K562 (cell line): ENCODE measurements around the gene VWA3A. TPM values are rescaled to one million over a fixed set of nuclear protein-coding genes. Genes with fewer than 3 reads are reported as not detected.

Experiments used
- JUNB ChIP-seq: fragments of 450-650 bp; formaldehyde crosslinking; conservative IDR thresholded peaks from 2 replicates; pipeline ENCODE4 v1.4.0; 2020; ENCODE audit warnings: mild to moderate bottlenecking
- RBFOX2 ChIP-seq: fragments of 200-400 bp; formaldehyde crosslinking; IDR thresholded peaks from 2 replicates; pipeline ENCODE4 v1.6.1; 2017; ENCODE audit warnings: low read depth, mild to moderate bottlenecking, low read length, moderate library complexity
- SRSF7 ChIP-seq: fragments of 200-400 bp; formaldehyde crosslinking; optimal IDR thresholded peaks from 2 replicates; pipeline ENCODE3; 2017; ENCODE audit warnings: mild to moderate bottlenecking, low read depth, low read length
- TEAD4 ChIP-seq, 2 experiments: sonication (generic) in 1 of 2; formaldehyde crosslinking in 1 of 2; IDR thresholded peaks; 2 replicates each; pipeline versions ENCODE4 v1.6.1 to v1.8.0; 2012 to 2022; ENCODE audit warnings: borderline replicate concordance in 1 of 2, inconsistent platforms in 1 of 2, low read length in 1 of 2, mild to moderate bottlenecking in 1 of 2, missing genetic modification reagents in 1 of 2
- polyA plus RNA-seq, 8 experiments: library from polyadenylated mRNA; depleted of rRNA in 4 of 8; stranded (reverse) in 5 of 8; unstranded in 3 of 8; fragments of >200 nt; fragmentation: Nextera tagmentation in 2 of 8; fragmentation: Illumina TruSeq in 1 of 8; extraction: Ambion mirVana in 2 of 8; extraction: Trizol in 1 of 8; gene quantifications; 2 replicates each; pipeline versions ENCODE4 v1.2.1 to v1.2.3, GENCODE V29; 2011 to 2014; ENCODE audit warnings: inconsistent platforms in 1 of 8, missing spikeins in 1 of 8
- total RNA-seq, 7 experiments: library from RNA; depleted of rRNA in 6 of 7; stranded (reverse); fragments of >200 nt in 6 of 7; fragmentation: Illumina TruSeq in 2 of 7; extraction: Trizol in 2 of 7; gene quantifications; 2 replicates each; pipeline versions ENCODE4 v1.2.1 to v1.2.3, GENCODE V29; 2011 to 2021; ENCODE audit warnings: low replicate concordance in 1 of 7
- TF ChIP-seq, protein P1 (sequence below): fragments of 450-650 bp; IDR thresholded peaks from 2 replicates; pipeline ENCODE4 v1.6.1; 2016; ENCODE audit warnings: mild to moderate bottlenecking
- TF ChIP-seq, protein P2 (sequence below): fragments of 450-650 bp; formaldehyde crosslinking; IDR thresholded peaks from 2 replicates; pipeline ENCODE4 v1.4.0; 2022; ENCODE audit warnings: mild to moderate bottlenecking, moderate library complexity

VWA3A gene
- total and polyA plus RNA-seq, 9 of the 15 experiments (the other 6 are each of a cell fraction or from before 2014, with no cell fraction given), result not detected

DNA sequence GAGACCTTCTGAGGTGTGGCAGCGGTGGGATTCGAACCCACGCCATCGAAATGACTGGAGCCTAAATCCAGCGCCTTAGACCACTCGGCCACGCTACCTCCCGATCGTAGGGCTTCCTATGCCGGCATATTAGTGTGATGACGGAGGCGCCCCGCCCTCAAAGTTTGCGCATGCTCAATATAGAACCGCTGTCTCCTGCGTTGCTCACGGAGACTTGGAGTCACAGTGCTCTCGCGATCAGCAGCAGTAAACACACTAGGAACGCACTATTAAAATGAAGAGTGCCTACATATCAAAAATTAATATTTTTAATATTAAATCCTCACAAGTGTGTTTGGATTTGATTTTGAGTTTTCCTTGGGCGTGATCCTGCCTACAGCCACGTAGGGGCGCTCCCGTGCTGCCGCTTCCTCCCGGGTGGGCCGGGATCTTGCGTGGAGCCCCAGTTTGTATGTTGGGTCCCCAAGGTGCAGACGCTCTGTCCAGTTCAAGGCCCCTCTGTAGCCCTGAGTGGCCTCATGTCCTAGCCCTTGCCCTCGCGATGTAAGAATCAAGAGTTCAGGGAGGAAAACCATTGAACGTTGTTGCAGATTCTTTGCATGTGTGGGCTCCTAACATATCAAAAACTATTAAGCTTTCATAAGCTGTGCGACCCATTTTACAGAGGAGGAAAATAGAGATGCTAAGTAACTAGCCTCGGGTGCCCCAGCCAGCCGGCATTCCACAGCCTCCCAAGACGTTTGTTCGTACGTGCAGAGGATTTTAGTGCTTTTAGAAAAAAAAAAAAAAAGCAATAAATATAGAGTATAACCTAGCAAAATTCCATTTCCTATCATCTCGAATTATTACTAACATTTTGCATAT lies 103.6 kb downstream of the VWA3A start (continued):
- TF ChIP-seq SRSF7 (no peak), TEAD4 (IDR thresholded peaks at IDR 0.05; ENCODE audit: low read length) (peak; percentile 81), TEAD4 (CRISPR knock-in tag; IDR thresholded peaks at IDR 0.05; ENCODE audit: borderline replicate concordance) (no peak), JUNB (CRISPR knock-in tag) (no peak), RBFOX2 (peak; percentile 77)
- TF ChIP-seq, protein P1, sequence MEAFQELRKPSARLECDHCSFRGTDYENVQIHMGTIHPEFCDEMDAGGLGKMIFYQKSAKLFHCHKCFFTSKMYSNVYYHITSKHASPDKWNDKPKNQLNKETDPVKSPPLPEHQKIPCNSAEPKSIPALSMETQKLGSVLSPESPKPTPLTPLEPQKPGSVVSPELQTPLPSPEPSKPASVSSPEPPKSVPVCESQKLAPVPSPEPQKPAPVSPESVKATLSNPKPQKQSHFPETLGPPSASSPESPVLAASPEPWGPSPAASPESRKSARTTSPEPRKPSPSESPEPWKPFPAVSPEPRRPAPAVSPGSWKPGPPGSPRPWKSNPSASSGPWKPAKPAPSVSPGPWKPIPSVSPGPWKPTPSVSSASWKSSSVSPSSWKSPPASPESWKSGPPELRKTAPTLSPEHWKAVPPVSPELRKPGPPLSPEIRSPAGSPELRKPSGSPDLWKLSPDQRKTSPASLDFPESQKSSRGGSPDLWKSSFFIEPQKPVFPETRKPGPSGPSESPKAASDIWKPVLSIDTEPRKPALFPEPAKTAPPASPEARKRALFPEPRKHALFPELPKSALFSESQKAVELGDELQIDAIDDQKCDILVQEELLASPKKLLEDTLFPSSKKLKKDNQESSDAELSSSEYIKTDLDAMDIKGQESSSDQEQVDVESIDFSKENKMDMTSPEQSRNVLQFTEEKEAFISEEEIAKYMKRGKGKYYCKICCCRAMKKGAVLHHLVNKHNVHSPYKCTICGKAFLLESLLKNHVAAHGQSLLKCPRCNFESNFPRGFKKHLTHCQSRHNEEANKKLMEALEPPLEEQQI, result peak; percentile 45; the same call in 1 of the 2 replicates
- TF ChIP-seq, protein P2, sequence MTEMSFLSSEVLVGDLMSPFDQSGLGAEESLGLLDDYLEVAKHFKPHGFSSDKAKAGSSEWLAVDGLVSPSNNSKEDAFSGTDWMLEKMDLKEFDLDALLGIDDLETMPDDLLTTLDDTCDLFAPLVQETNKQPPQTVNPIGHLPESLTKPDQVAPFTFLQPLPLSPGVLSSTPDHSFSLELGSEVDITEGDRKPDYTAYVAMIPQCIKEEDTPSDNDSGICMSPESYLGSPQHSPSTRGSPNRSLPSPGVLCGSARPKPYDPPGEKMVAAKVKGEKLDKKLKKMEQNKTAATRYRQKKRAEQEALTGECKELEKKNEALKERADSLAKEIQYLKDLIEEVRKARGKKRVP, result no peak
